OCI-LY1 (cell line): Measurements from ENCODE around the gene PTGDR.

ENCODE experiments used
- H2AFZ ChIP-seq: fragments of 200-600 bp; sonication (generic), shearing (Covaris generic); 2 replicates; pipeline ENCODE4 v1.6.0; 2014; ENCODE audit warnings: antibody characterized with exemption, mild to moderate bottlenecking, low read length
- H3F3A ChIP-seq: fragments of 200-600 bp; sonication (generic), shearing (Covaris generic); 2 replicates; pipeline ENCODE4 v1.6.0; 2014; ENCODE audit warnings: mild to moderate bottlenecking, antibody characterized with exemption, low read length, moderate library complexity; ENCODE audit not compliant: insufficient read depth
- H3K27ac ChIP-seq: fragments of 200-600 bp; sonication (generic); 2 replicates; pipeline ENCODE4 v1.5.1; 2014; ENCODE audit warnings: low read length, mixed run types, mild to moderate bottlenecking, low read depth; ENCODE audit not compliant: poor library complexity, severe bottlenecking
- H3K27me3 ChIP-seq: fragments of 200-600 bp; sonication (generic); 2 replicates; pipeline ENCODE4 v1.6.0; 2014; ENCODE audit warnings: antibody characterized with exemption, mild to moderate bottlenecking, low read length, moderate library complexity; ENCODE audit not compliant: insufficient read depth
- H3K36me3 ChIP-seq: fragments of 200-600 bp; sonication (generic); 2 replicates; pipeline ENCODE4 v1.6.1; 2014; ENCODE audit warnings: mild to moderate bottlenecking, antibody characterized with exemption, low read length, moderate library complexity, mixed read lengths; ENCODE audit not compliant: insufficient read depth
- H3K4me1 ChIP-seq: fragments of 200-600 bp; sonication (generic); 2 replicates; pipeline ENCODE4 v1.5.1; 2014; ENCODE audit warnings: mild to moderate bottlenecking, low read length, moderate library complexity; ENCODE audit not compliant: insufficient read depth, severe bottlenecking
- H3K4me2 ChIP-seq: fragments of 200-600 bp; sonication (generic), shearing (Covaris generic); 2 replicates; pipeline ENCODE4 v1.6.1; 2014; ENCODE audit warnings: low read length
- H3K4me3 ChIP-seq: fragments of 200-600 bp; sonication (generic); 2 replicates; pipeline ENCODE4 v1.5.1; 2014; ENCODE audit warnings: low read length, low read depth, mild to moderate bottlenecking, mixed read lengths; ENCODE audit not compliant: poor library complexity, severe bottlenecking
- H3K79me2 ChIP-seq: fragments of 200-600 bp; shearing (Covaris generic); 2 replicates; pipeline ENCODE4 v1.6.1; 2016; ENCODE audit warnings: mixed run types, low read length, mixed read lengths; ENCODE audit not compliant: insufficient read depth
- H3K9ac ChIP-seq: fragments of 200-600 bp; sonication (generic), shearing (Covaris generic); 2 replicates; pipeline ENCODE4 v1.6.1; 2014; ENCODE audit warnings: mild to moderate bottlenecking, low read length, mixed read lengths
- H3K9me2 ChIP-seq: fragments of 200-600 bp; sonication (generic), shearing (Covaris generic); 2 replicates; pipeline ENCODE4 v1.6.1; 2014; ENCODE audit warnings: low read depth, mild to moderate bottlenecking, low read length, mixed read lengths
- H3K9me3 ChIP-seq: fragments of 200-600 bp; shearing (Covaris generic); 2 replicates; pipeline ENCODE4 v1.6.1; 2014; ENCODE audit warnings: low read length, mixed read lengths
- H4K20me1 ChIP-seq: fragments of 200-600 bp; sonication (generic), shearing (Covaris generic); 2 replicates; pipeline ENCODE4 v1.6.0; 2016; ENCODE audit warnings: mild to moderate bottlenecking, low read length; ENCODE audit not compliant: insufficient read depth
- EZH2 ChIP-seq: fragments of 200-600 bp; sonication (generic), shearing (Covaris generic); IDR thresholded peaks from 2 replicates; pipeline ENCODE4 v1.8.0; 2017; ENCODE audit warnings: borderline replicate concordance, mixed run types, mild to moderate bottlenecking, antibody characterized with exemption, low read length, moderate library complexity, mixed read lengths
- TF ChIP-seq, protein P1 (sequence below): fragments of 200-600 bp; sonication (generic), shearing (Covaris generic); IDR thresholded peaks from 2 replicates; pipeline ENCODE4 v1.5.1; 2017; ENCODE audit warnings: mild to moderate bottlenecking, antibody characterized with exemption, low read length, moderate library complexity, mixed read lengths

PTGDR gene

GRCh38 chr14:52240623-52241022, 26.9 kb upstream of the PTGDR start:
- no peaks in the 10 kb centered on the region for H3F3A ChIP-seq
- H3K9me3 ChIP-seq = no peaks in the 10 kb centered on the region
- H3K79me2 ChIP-seq = no peaks in the 10 kb centered on the region
- H3K36me3 ChIP-seq = no peaks in the 10 kb centered on the region
- H3K9ac ChIP-seq = no peak overlapping the region
- no peak overlapping the region for H3K27ac ChIP-seq
- no peak overlapping the region for H3K4me2 ChIP-seq
- no peaks in the 10 kb centered on the region for H3K27me3 ChIP-seq
- H3K4me1 ChIP-seq = no peaks in the 10 kb centered on the region
- no peak overlapping the region for H3K4me3 ChIP-seq
- H4K20me1 ChIP-seq = no peaks in the 10 kb centered on the region
- TF ChIP-seq, protein P1, sequence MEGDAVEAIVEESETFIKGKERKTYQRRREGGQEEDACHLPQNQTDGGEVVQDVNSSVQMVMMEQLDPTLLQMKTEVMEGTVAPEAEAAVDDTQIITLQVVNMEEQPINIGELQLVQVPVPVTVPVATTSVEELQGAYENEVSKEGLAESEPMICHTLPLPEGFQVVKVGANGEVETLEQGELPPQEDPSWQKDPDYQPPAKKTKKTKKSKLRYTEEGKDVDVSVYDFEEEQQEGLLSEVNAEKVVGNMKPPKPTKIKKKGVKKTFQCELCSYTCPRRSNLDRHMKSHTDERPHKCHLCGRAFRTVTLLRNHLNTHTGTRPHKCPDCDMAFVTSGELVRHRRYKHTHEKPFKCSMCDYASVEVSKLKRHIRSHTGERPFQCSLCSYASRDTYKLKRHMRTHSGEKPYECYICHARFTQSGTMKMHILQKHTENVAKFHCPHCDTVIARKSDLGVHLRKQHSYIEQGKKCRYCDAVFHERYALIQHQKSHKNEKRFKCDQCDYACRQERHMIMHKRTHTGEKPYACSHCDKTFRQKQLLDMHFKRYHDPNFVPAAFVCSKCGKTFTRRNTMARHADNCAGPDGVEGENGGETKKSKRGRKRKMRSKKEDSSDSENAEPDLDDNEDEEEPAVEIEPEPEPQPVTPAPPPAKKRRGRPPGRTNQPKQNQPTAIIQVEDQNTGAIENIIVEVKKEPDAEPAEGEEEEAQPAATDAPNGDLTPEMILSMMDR = no peak
- TF ChIP-seq EZH2 = no peak
- no peak overlapping the region for H2AFZ ChIP-seq
- no peaks in the 10 kb centered on the region for H3K9me2 ChIP-seq

- H3K9ac ChIP-seq = no peak overlapping the region
- H3F3A ChIP-seq = no peaks in the 10 kb centered on the region
- H3K4me3 ChIP-seq = no peak overlapping the region
- no peak overlapping the region for H2AFZ ChIP-seq
- no peaks in the 10 kb centered on the region for H3K4me1 ChIP-seq
- H4K20me1 ChIP-seq = no peaks in the 10 kb centered on the region
- H3K79me2 ChIP-seq = no peaks in the 10 kb centered on the region
- no peaks in the 10 kb centered on the region for H3K9me3 ChIP-seq
- no peak overlapping the region for H3K4me2 ChIP-seq
- H3K27me3 ChIP-seq = no peaks in the 10 kb centered on the region
- H3K27ac ChIP-seq = no peak overlapping the region
- TF ChIP-seq EZH2 = no peak
- TF ChIP-seq, protein P1 = no peak
- H3K9me2 ChIP-seq = no peaks in the 10 kb centered on the region
- H3K36me3 ChIP-seq = no peaks in the 10 kb centered on the region
These were observed 26.3 kb upstream of the PTGDR start for GRCh38 chr14:52241087-52241793.

GRCh38 chr14:52244328-52244727, 23.2 kb upstream of the PTGDR start:
- TF ChIP-seq, protein P1 = no peak
- no peak for TF ChIP-seq EZH2
- H3K4me1 ChIP-seq = no peaks in the 10 kb centered on the region
- no peaks in the 10 kb centered on the region for H3K27me3 ChIP-seq
- H3K9me2 ChIP-seq = no peaks in the 10 kb centered on the region
- no peaks in the 10 kb centered on the region for H3K79me2 ChIP-seq
- H3K36me3 ChIP-seq = no peaks in the 10 kb centered on the region
- H3K4me3 ChIP-seq = no peak overlapping the region
- H3K4me2 ChIP-seq = no peak overlapping the region
- no peaks in the 10 kb centered on the region for H3F3A ChIP-seq
- no peak overlapping the region for H3K9ac ChIP-seq
- no peak overlapping the region for H2AFZ ChIP-seq
- H4K20me1 ChIP-seq = no peaks in the 10 kb centered on the region
- no peak overlapping the region for H3K27ac ChIP-seq
- no peaks in the 10 kb centered on the region for H3K9me3 ChIP-seq
